Erythroblast (primary cell): ENCODE data around the gene C22orf39.

Source experiments
- GATA1 ChIP-seq: IDR thresholded peaks from 2 replicates; pipeline ENCODE4 v1.6.1; 2011; ENCODE audit warnings: low read depth, mild to moderate bottlenecking, control low read depth, low read length, moderate library complexity
- POLR2A ChIP-seq: IDR thresholded peaks from 2 replicates; pipeline ENCODE4 v1.6.1; 2011; ENCODE audit warnings: mild to moderate bottlenecking, low read length

DNA sequence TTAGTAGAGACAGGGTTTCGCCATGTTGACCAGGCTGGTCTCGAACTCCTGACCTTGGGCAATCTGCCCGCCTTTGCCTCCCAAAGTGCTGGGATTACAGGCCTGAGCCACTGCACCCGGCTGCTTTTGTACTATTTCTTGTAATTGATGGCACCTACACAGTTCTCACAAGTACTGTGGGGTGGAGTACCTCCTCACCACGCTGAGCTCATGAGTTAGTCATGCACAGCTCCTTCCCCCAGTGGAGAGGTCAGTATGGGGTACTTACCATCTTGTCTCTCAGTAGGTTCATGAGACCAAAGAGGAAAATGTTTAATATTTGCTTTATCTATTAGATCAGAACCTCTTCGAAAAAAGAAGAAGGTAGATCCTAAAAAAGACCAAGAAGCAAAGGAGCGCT lies 13.1 kb downstream of the C22orf39 start:
- TF ChIP-seq POLR2A = no peak
- no peak for TF ChIP-seq GATA1
